Measurements from ENCODE around the gene FOXL2.
A peak's percentile ranks its signal among the peaks of the same experiment; 100 is the strongest.

The FOXL2 gene

DNA sequence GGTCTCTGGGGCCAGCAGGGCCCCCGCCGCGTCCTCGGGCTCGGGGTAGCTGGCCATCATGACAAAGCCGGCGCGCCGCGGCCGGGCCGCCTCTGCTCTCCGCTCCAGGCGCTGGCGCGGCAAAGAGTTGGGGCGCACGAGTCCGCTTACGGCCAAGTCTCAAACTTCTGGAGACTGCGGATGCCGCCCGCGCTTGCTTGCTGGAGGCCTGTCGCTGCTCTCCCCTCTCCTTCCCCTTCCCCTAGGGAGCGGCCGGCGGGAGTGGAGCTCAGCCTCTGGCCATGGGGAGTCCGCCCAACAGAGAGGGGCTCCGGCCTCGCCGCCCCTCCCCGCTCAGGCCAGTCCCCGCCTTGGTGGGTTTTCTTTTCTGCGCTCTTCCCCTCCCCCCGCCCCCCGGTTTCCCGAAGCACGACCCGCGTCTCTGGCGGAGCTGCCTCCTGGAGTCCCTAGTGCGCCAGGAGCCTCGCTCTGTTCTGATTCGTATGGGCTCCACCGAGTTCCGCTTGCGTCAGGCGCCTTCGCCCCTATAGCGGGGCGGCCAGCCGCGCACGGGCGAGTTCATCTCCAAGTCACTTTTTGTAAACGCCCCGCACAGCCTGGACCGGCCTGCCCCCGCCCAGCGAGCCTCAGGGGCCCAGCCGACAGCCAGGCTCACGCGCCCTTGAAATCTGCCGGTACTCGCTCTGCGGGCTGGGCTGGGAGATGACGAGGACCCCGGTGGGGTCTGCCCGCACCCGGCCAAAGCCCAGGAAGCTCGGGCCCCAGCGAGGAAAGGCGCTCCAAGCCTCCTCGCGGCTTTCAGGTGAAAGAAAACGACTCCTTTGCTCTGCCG lies at the start of gene FOXL2, which contains the start of gene FOXL2NB:
TSS of gene FOXL2 (minus strand) at position 475 of the 832 bp plus-strand sequence. CDS start at position 60, 415 bp downstream.
TSS of gene FOXL2NB (plus strand) at position 555 of the 832 bp plus-strand sequence. CDS start at position 703, 148 bp downstream.
- H3K4me3 ChIP-seq (ENCODE audit: low read depth in 1 of 2, low read length in 2 of 2) = peak within 1 kb of the TSS; percentile 7 to 67
- H3K36me3 ChIP-seq (ENCODE audit: control insufficient read depth in 1 of 2, insufficient read depth in 2 of 2, low read length in 2 of 2) = no peaks in the 10 kb centered on the region
- peaks cover 90% of the 10 kb centered on the region for H3K27me3 ChIP-seq (ENCODE audit: low read depth, low read length)
- no peaks in the 10 kb centered on the region for H3K9me3 ChIP-seq (ENCODE audit: control insufficient read depth in 1 of 2, low read length in 2 of 2)
- H3K4me1 ChIP-seq (ENCODE audit: control insufficient read depth in 1 of 2, insufficient read depth in 2 of 2, low read length in 2 of 2) = peaks cover 0 to 46% of the 10 kb centered on the region in 2 donors
- H3K27ac ChIP-seq (ENCODE audit: low read length) = no peak within 1 kb of the TSS

DNA sequence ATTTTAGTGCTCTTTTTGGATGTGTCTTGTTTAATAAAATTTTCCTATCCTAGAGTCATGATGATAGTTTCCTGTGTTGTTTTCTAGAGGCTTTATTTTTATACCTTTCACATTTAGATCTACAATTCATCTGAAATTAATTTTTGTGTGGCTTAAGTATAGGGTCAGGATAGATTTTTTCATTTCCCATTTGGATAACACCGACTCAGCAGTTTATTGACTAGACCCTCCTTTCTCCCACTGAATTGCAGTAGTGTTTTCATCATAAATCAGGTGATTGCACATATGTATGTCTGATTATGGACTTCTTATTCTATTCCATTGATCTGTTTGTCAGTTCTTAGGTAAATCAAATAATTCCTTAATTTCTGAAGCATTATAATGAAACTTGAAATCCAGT lies 48.8 kb upstream of the FOXL2 start:
- no peaks in the 10 kb centered on the region for H3K4me1 ChIP-seq (ENCODE audit: control insufficient read depth in 1 of 2, insufficient read depth in 2 of 2, low read length in 2 of 2)
- no peaks in the 10 kb centered on the region for H3K36me3 ChIP-seq (ENCODE audit: control insufficient read depth in 1 of 2, insufficient read depth in 2 of 2, low read length in 2 of 2)
- H3K27me3 ChIP-seq (ENCODE audit: low read depth, low read length) = no peaks in the 10 kb centered on the region
- no peak overlapping the region for H3K27ac ChIP-seq (ENCODE audit: low read length)
- H3K4me3 ChIP-seq (ENCODE audit: low read depth in 1 of 2, low read length in 2 of 2) = no peak overlapping the region
- H3K9me3 ChIP-seq (ENCODE audit: control insufficient read depth in 1 of 2, low read length in 2 of 2) = peaks cover 0 to 3% of the 10 kb centered on the region in 2 donors

DNA sequence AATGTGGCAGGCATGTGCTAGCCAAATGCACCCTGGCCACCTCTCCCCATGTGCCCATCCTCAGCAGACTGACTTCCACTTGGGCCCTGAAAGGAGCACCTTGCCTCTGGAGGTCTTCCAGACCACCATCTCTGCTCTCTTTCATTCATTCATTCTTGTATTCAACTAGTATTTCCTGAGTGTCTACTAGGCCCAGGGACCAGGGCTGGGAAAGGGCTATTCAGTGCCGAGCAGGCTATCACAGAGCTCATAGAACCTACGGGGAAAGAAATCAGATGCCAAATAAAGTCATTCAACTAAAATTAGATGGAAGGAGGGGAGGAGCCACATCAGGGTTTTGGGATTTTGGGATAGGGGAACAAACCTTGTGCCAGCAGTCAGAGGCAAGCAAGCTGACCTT lies 40.2 kb upstream of the FOXL2 start:
- Histone ChIP-seq H3K4me3 (ENCODE audit: low read depth in 1 of 2, low read length in 2 of 2) (no peak overlapping the region), H3K9me3 (ENCODE audit: control insufficient read depth in 1 of 2, low read length in 2 of 2) (no peaks in the 10 kb centered on the region), H3K36me3 (ENCODE audit: control insufficient read depth in 1 of 2, insufficient read depth in 2 of 2, low read length in 2 of 2) (no peaks in the 10 kb centered on the region), H3K27me3 (ENCODE audit: low read depth, low read length) (no peaks in the 10 kb centered on the region), H3K27ac (ENCODE audit: low read length) (no peak overlapping the region), H3K4me1 (ENCODE audit: control insufficient read depth in 1 of 2, insufficient read depth in 2 of 2, low read length in 2 of 2) (no peaks in the 10 kb centered on the region)

DNA sequence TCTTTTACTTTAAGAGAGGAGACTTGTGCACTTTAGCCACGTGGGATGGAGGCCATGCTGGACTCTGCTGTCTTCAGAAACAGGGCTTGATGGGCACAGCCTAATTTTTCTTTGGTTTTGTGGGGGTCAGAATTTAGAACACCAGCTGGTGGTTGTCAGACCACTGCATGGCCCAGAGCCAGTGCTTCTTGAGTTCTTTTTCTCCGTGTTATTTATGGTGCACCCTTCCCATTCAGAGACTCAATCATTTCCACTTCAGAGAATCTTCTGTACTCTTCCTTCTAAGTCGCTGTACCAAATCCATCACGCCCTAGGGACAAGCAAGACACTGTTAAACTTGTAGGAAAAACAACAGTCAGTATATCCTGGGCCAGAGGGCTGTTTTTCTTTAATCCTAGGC lies 39.0 kb upstream of the FOXL2 start:
- Histone ChIP-seq H3K9me3 (ENCODE audit: control insufficient read depth in 1 of 2, low read length in 2 of 2) (no peaks in the 10 kb centered on the region), H3K27ac (ENCODE audit: low read length) (no peak overlapping the region), H3K4me3 (ENCODE audit: low read depth in 1 of 2, low read length in 2 of 2) (no peak overlapping the region), H3K4me1 (ENCODE audit: control insufficient read depth in 1 of 2, insufficient read depth in 2 of 2, low read length in 2 of 2) (no peaks in the 10 kb centered on the region), H3K36me3 (ENCODE audit: control insufficient read depth in 1 of 2, insufficient read depth in 2 of 2, low read length in 2 of 2) (no peaks in the 10 kb centered on the region), H3K27me3 (ENCODE audit: low read depth, low read length) (no peaks in the 10 kb centered on the region)

DNA sequence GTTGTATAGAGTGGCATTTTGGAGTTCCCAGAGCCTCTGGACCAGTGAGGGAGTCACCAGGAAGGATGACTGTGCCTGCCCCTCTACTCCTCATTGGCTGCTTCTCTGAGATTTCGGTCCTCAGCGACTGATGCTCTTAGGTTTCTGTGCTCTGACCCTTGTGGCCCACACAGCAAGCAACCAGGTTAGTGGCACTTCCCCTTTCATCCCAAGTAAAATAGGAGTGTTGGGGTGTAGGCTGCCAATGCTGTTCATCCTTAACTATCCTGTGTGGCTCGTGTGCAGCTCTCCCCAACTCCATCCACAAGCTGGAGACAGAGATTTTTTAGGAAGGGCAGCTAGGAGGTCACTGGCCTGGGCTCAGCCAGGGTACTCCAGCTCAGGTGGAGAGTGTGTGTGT lies 37.9 kb upstream of the FOXL2 start:
- Histone ChIP-seq H3K27ac (ENCODE audit: low read length) (no peak overlapping the region), H3K4me3 (ENCODE audit: low read depth in 1 of 2, low read length in 2 of 2) (no peak overlapping the region), H3K4me1 (ENCODE audit: control insufficient read depth in 1 of 2, insufficient read depth in 2 of 2, low read length in 2 of 2) (no peaks in the 10 kb centered on the region), H3K36me3 (ENCODE audit: control insufficient read depth in 1 of 2, insufficient read depth in 2 of 2, low read length in 2 of 2) (no peaks in the 10 kb centered on the region), H3K27me3 (ENCODE audit: low read depth, low read length) (no peaks in the 10 kb centered on the region), H3K9me3 (ENCODE audit: control insufficient read depth in 1 of 2, low read length in 2 of 2) (no peaks in the 10 kb centered on the region)

DNA sequence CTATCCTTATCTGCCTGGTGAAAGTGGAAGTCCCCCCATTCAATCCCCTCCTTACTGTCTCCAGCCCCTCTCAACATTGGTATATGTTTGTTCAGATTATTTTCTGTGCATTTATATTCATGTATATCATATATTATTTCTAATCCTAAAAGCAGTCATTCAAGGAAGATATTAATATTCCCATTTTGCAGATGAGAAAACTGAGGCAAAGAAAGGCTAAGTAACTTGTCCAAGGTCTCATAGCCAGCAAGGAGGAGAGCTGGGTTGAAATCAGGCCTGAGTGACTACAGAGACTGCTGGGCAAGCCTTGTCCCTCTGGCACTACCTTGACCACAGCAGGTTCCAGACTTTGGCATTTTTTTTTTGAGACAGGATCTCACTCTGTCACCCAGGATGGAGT lies 29.1 kb upstream of the FOXL2 start:
- no peak overlapping the region for H3K27ac ChIP-seq (ENCODE audit: low read length)
- H3K27me3 ChIP-seq (ENCODE audit: low read depth, low read length) = no peaks in the 10 kb centered on the region
- no peaks in the 10 kb centered on the region for H3K36me3 ChIP-seq (ENCODE audit: control insufficient read depth in 1 of 2, insufficient read depth in 2 of 2, low read length in 2 of 2)
- no peak overlapping the region for H3K4me3 ChIP-seq (ENCODE audit: low read depth in 1 of 2, low read length in 2 of 2)
- H3K4me1 ChIP-seq (ENCODE audit: control insufficient read depth in 1 of 2, insufficient read depth in 2 of 2, low read length in 2 of 2) = no peaks in the 10 kb centered on the region
- H3K9me3 ChIP-seq (ENCODE audit: control insufficient read depth in 1 of 2, low read length in 2 of 2) = no peaks in the 10 kb centered on the region

DNA sequence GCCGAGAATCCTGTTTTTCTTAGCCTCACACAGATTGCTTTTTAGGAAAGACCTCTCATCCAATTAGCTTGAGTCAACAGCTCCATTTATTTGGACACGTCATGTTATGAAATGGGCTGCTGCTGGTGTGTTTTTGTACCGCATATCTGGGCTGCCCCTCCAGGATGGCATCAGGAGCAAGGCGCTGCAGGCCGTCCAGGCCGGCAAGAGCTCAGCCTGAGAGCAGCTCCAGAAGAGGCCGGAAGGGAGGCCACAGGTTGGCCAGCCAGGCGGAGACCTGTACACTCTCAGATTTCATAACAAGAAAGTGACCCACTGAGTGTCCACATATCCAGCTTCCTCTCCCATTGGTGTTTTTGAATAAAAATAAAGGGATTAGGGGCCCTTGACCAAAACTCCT lies 28.4 kb upstream of the FOXL2 start:
- no peaks in the 10 kb centered on the region for H3K27me3 ChIP-seq (ENCODE audit: low read depth, low read length)
- no peaks in the 10 kb centered on the region for H3K9me3 ChIP-seq (ENCODE audit: control insufficient read depth in 1 of 2, low read length in 2 of 2)
- H3K4me1 ChIP-seq (ENCODE audit: control insufficient read depth in 1 of 2, insufficient read depth in 2 of 2, low read length in 2 of 2) = no peaks in the 10 kb centered on the region
- H3K4me3 ChIP-seq (ENCODE audit: low read depth in 1 of 2, low read length in 2 of 2) = no peak overlapping the region
- no peaks in the 10 kb centered on the region for H3K36me3 ChIP-seq (ENCODE audit: control insufficient read depth in 1 of 2, insufficient read depth in 2 of 2, low read length in 2 of 2)
- H3K27ac ChIP-seq (ENCODE audit: low read length) = no peak overlapping the region

DNA sequence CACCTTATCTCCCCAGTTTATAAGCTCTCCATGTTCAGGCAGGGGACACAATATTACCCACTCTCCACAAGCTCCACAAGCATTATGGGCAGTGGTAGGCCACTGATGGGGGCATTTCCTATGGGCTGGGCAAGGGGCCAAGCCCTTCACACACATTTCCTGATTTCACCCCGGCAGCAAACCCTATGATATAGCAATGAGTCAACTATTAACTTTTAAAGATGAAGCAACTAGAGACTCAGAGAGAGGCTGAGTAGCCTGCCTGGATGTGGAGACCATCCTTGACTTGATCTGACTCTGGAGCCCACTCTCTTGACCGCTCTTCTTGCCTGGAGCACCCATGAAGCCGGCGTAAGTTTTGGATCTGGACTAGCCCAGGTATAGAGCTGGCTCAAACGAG lies 27.5 kb upstream of the FOXL2 start:
- no peaks in the 10 kb centered on the region for H3K9me3 ChIP-seq (ENCODE audit: control insufficient read depth in 1 of 2, low read length in 2 of 2)
- no peaks in the 10 kb centered on the region for H3K4me1 ChIP-seq (ENCODE audit: control insufficient read depth in 1 of 2, insufficient read depth in 2 of 2, low read length in 2 of 2)
- no peak overlapping the region for H3K27ac ChIP-seq (ENCODE audit: low read length)
- H3K27me3 ChIP-seq (ENCODE audit: low read depth, low read length) = no peaks in the 10 kb centered on the region
- no peaks in the 10 kb centered on the region for H3K36me3 ChIP-seq (ENCODE audit: control insufficient read depth in 1 of 2, insufficient read depth in 2 of 2, low read length in 2 of 2)
- H3K4me3 ChIP-seq (ENCODE audit: low read depth in 1 of 2, low read length in 2 of 2) = no peak overlapping the region

DNA sequence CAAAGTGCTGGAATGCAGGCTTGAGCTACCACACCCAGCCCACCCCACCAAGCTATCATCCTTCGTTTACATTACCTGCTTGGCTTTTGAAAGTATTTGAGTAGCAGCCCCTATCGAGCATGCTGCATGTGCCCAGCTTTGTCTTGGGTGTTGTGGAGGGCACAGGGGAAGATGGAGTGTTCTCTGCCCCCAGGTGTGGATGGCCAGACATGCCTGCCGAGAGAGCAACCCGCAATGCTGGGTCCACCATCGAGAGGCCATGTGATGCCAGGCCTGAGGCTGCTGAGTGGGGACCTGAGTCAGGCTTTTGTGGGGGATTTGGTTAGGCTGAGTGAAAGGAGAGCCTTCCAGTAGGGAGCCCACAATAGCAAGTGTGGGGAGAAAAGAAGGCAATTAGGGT lies 26.0 kb upstream of the FOXL2 start:
- Histone ChIP-seq H3K27ac (ENCODE audit: low read length) (no peak overlapping the region), H3K4me1 (ENCODE audit: control insufficient read depth in 1 of 2, insufficient read depth in 2 of 2, low read length in 2 of 2) (no peaks in the 10 kb centered on the region), H3K27me3 (ENCODE audit: low read depth, low read length) (no peaks in the 10 kb centered on the region), H3K36me3 (ENCODE audit: control insufficient read depth in 1 of 2, insufficient read depth in 2 of 2, low read length in 2 of 2) (no peaks in the 10 kb centered on the region), H3K9me3 (ENCODE audit: control insufficient read depth in 1 of 2, low read length in 2 of 2) (no peaks in the 10 kb centered on the region), H3K4me3 (ENCODE audit: low read depth in 1 of 2, low read length in 2 of 2) (no peak overlapping the region)

DNA sequence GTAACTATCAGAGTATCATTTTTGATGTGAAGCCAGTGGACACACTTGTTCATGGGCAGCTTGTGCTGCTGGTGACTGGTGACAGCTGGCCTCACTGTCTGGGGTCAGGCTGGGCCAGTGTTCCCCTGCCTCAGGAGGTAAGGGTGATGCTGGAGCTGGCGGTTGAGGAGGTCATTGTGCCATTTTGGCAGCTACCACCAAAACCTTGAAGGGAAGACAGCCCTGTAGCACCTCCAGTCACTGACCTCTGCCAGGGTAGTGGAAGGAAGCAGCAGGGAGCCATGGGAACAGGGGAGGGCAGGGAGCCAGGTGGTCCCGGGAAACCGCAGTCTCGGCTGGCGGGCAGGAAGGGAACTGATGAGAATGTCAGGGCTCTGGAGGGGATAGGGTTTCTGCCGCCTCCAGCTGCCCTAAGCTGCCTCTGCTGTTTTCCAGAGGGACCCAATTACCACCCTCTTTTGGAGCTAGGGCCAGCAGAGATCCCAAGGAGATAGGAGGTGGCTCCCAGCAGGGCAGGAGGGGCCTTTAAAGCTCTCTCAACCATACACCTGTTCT lies 24.9 kb upstream of the FOXL2 start:
- no peaks in the 10 kb centered on the region for H3K36me3 ChIP-seq (ENCODE audit: control insufficient read depth in 1 of 2, insufficient read depth in 2 of 2, low read length in 2 of 2)
- H3K4me3 ChIP-seq (ENCODE audit: low read depth in 1 of 2, low read length in 2 of 2) = no peak overlapping the region
- H3K4me1 ChIP-seq (ENCODE audit: control insufficient read depth in 1 of 2, insufficient read depth in 2 of 2, low read length in 2 of 2) = no peaks in the 10 kb centered on the region
- no peaks in the 10 kb centered on the region for H3K9me3 ChIP-seq (ENCODE audit: control insufficient read depth in 1 of 2, low read length in 2 of 2)
- no peak overlapping the region for H3K27ac ChIP-seq (ENCODE audit: low read length)
- no peaks in the 10 kb centered on the region for H3K27me3 ChIP-seq (ENCODE audit: low read depth, low read length)

DNA sequence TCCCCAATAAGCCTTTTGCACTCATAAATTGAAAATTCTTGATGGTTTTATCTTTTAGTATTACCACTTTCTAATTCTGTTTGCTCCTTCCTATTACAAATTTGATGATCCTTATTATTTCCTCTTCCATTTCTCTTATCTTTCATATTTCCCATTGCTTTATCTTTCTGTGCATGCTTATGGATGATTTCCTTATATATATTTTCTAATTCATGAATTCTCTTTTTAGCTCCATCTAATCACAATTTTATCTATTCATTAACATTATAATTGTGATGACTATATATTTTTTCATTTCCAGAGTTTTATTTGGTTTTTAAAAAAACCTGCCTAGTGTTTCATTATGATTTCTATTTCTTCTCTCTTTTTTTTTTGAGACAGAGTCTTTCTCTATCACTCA lies 18.0 kb upstream of the FOXL2 start:
- Histone ChIP-seq H3K27ac (ENCODE audit: low read length) (no peak overlapping the region), H3K36me3 (ENCODE audit: control insufficient read depth in 1 of 2, insufficient read depth in 2 of 2, low read length in 2 of 2) (no peaks in the 10 kb centered on the region), H3K9me3 (ENCODE audit: control insufficient read depth in 1 of 2, low read length in 2 of 2) (peaks cover 0 to 8% of the 10 kb centered on the region in 2 donors), H3K4me3 (ENCODE audit: low read depth in 1 of 2, low read length in 2 of 2) (no peak overlapping the region), H3K27me3 (ENCODE audit: low read depth, low read length) (peaks cover 19% of the 10 kb centered on the region), H3K4me1 (ENCODE audit: control insufficient read depth in 1 of 2, insufficient read depth in 2 of 2, low read length in 2 of 2) (peaks cover 0 to 5% of the 10 kb centered on the region in 2 donors)

Data from muscle layer of duodenum (tissue), 2 donors.